Measurements from ENCODE around the gene APH1B.
A peak's percentile ranks its signal among the peaks of the same experiment; 100 is the strongest.
"Not testable (repeated sequence)": the region's sequence is repeated elsewhere in the genome, so short reads cannot be mapped to it uniquely, and the experiment has no call there.

The APH1B gene

DNA sequence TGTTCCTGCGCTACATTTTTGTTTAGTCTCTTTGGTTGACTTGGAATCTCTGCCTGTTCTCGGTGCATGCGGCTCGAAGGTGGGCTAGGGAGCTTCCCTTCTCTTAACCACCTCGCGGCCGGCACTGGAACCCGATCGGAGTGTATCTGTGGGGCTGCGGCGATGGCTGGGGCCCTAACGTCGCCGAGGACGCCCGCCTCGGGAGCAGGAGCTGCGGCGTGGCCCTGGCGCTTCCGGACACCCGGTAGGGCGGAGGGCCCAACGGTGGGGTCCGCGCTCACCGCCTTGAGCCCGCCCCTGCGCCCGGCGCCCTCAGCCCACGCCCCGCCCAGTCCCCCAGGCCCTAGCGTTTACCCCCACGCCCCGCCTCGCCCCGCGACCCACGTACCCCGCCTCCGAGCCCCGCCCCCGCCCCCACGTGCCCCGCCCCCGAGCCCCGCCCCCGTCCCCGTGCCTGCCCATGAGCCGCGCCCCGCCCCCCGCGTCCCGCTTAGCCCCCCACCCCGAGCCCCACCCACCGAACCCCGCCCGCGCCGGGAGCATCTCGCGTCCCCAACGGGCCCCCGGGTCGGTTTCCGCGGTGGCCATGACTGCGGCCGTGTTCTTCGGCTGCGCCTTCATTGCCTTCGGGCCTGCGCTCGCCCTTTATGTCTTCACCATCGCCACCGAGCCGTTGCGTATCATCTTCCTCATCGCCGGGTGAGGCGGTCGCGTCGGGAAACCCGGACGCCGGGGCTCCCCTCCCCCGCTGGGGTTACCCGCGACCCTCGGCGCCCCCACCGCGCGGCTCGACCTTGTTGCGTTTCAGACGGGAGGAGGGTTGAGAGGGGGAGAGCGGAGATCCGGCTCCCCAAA, at the start of gene APH1B:
Gene APH1B (plus strand): TSS at position 568 of the 855 bp plus-strand sequence. CDS start 19 bp downstream, at position 587.
- Histone ChIP-seq H3K4me3 (ENCODE audit: low read depth, low read length) (peak within 1 kb of the TSS; percentile 89), H3K27me3 (ENCODE audit: control insufficient read depth, insufficient read depth, low read length) (peaks cover 14% of the 10 kb centered on the region; the same call in 1 of the 2 replicates), H3K4me1 (ENCODE audit: control insufficient read depth, insufficient read depth, low read length) (peaks cover 14% of the 10 kb centered on the region), H3K36me3 (ENCODE audit: control insufficient read depth, insufficient read depth, low read length) (peaks cover 9% of the 10 kb centered on the region), H3K27ac (ENCODE audit: low read depth, low read length) (peak within 1 kb of the TSS; percentile 44), H3K9me3 (ENCODE audit: control insufficient read depth, insufficient read depth, low read length) (peaks cover 6% of the 10 kb centered on the region; the same call in 1 of the 2 replicates), H3K9ac (ENCODE audit: low read depth, low read length) (peak within 1 kb of the TSS; percentile 75)

GRCh38 chr15:63227689-63228088, 49.7 kb upstream of the APH1B start:
- Histone ChIP-seq H3K27ac (ENCODE audit: low read depth, low read length) (no peak overlapping the region), H3K4me3 (ENCODE audit: low read depth, low read length) (no peak overlapping the region), H3K27me3 (ENCODE audit: control insufficient read depth, insufficient read depth, low read length) (no peaks in the 10 kb centered on the region), H3K9me3 (ENCODE audit: control insufficient read depth, insufficient read depth, low read length) (no peaks in the 10 kb centered on the region), H3K4me1 (ENCODE audit: control insufficient read depth, insufficient read depth, low read length) (peaks cover 6% of the 10 kb centered on the region; the same call in 1 of the 2 replicates), H3K9ac (ENCODE audit: low read depth, low read length) (no peak overlapping the region), H3K36me3 (ENCODE audit: control insufficient read depth, insufficient read depth, low read length) (no peaks in the 10 kb centered on the region)

DNA sequence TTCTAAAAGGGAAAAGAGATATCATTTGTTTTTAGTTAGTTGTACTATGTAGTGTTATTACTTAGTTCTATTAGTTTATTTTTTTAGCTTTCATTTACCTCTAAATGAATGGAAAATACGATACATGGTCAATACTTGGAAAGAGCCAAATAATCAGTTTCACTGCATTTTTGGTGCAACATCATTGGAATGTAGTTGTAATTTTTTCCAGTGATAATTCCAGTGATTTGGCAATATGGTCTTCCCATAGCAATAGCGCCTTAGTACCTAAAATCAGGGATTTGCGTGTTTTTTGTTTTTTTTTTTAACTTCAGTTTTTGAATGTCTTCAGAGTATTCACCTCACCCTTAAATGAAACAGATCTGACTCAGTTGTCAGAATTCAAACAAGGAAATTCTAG, 46.2 kb upstream of the APH1B start:
- Histone ChIP-seq H3K4me3 (ENCODE audit: low read depth, low read length) (no peak overlapping the region), H3K9me3 (ENCODE audit: control insufficient read depth, insufficient read depth, low read length) (no peaks in the 10 kb centered on the region), H3K4me1 (ENCODE audit: control insufficient read depth, insufficient read depth, low read length) (peaks cover 6% of the 10 kb centered on the region; the same call in 1 of the 2 replicates), H3K27me3 (ENCODE audit: control insufficient read depth, insufficient read depth, low read length) (no peaks in the 10 kb centered on the region), H3K27ac (ENCODE audit: low read depth, low read length) (no peak overlapping the region), H3K36me3 (ENCODE audit: control insufficient read depth, insufficient read depth, low read length) (no peaks in the 10 kb centered on the region), H3K9ac (ENCODE audit: low read depth, low read length) (no peak overlapping the region)

GRCh38 chr15:63231706-63232105, 45.7 kb upstream of the APH1B start:
- H3K27ac ChIP-seq (ENCODE audit: low read depth, low read length): no peak overlapping the region
- H3K4me1 ChIP-seq (ENCODE audit: control insufficient read depth, insufficient read depth, low read length): peaks cover 6% of the 10 kb centered on the region; the same call in 1 of the 2 replicates
- no peaks in the 10 kb centered on the region for H3K9me3 ChIP-seq (ENCODE audit: control insufficient read depth, insufficient read depth, low read length)
- no peaks in the 10 kb centered on the region for H3K36me3 ChIP-seq (ENCODE audit: control insufficient read depth, insufficient read depth, low read length)
- no peak overlapping the region for H3K9ac ChIP-seq (ENCODE audit: low read depth, low read length)
- H3K27me3 ChIP-seq (ENCODE audit: control insufficient read depth, insufficient read depth, low read length): no peaks in the 10 kb centered on the region
- no peak overlapping the region for H3K4me3 ChIP-seq (ENCODE audit: low read depth, low read length)

DNA sequence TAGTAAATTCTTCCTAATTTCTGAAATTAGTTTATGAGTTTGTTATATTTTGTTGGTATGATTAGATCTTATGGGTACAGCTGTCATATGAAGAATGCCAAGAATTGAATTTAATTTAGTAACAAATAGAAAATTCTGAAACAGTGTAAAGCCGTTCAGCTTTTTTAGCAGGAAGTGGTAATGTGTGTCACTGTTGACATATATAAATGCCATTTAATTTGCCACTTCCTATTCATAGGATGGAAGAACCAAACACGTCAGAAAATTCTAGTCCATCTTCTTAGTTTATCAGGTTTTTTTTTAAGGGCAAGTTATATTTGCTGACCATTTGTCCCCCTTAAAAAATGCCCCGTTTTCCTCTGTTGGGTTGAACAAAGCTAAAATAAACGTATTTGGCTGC, 45.0 kb upstream of the APH1B start:
- no peaks in the 10 kb centered on the region for H3K9me3 ChIP-seq (ENCODE audit: control insufficient read depth, insufficient read depth, low read length)
- no peak overlapping the region for H3K27ac ChIP-seq (ENCODE audit: low read depth, low read length)
- H3K36me3 ChIP-seq (ENCODE audit: control insufficient read depth, insufficient read depth, low read length): no peaks in the 10 kb centered on the region
- no peaks in the 10 kb centered on the region for H3K27me3 ChIP-seq (ENCODE audit: control insufficient read depth, insufficient read depth, low read length)
- no peak overlapping the region for H3K4me3 ChIP-seq (ENCODE audit: low read depth, low read length)
- peaks cover 6% of the 10 kb centered on the region; the same call in 1 of the 2 replicates for H3K4me1 ChIP-seq (ENCODE audit: control insufficient read depth, insufficient read depth, low read length)
- H3K9ac ChIP-seq (ENCODE audit: low read depth, low read length): no peak overlapping the region

- H3K4me1 ChIP-seq (ENCODE audit: control insufficient read depth, insufficient read depth, low read length): peaks cover 6% of the 10 kb centered on the region; the same call in 1 of the 2 replicates
- no peak overlapping the region for H3K4me3 ChIP-seq (ENCODE audit: low read depth, low read length)
- no peaks in the 10 kb centered on the region for H3K27me3 ChIP-seq (ENCODE audit: control insufficient read depth, insufficient read depth, low read length)
- H3K9me3 ChIP-seq (ENCODE audit: control insufficient read depth, insufficient read depth, low read length): no peaks in the 10 kb centered on the region
- no peak overlapping the region for H3K27ac ChIP-seq (ENCODE audit: low read depth, low read length)
- H3K36me3 ChIP-seq (ENCODE audit: control insufficient read depth, insufficient read depth, low read length): no peaks in the 10 kb centered on the region
- no peak overlapping the region for H3K9ac ChIP-seq (ENCODE audit: low read depth, low read length)
Observed at GRCh38 chr15:63232943-63233342, 44.5 kb upstream of the APH1B start.

DNA sequence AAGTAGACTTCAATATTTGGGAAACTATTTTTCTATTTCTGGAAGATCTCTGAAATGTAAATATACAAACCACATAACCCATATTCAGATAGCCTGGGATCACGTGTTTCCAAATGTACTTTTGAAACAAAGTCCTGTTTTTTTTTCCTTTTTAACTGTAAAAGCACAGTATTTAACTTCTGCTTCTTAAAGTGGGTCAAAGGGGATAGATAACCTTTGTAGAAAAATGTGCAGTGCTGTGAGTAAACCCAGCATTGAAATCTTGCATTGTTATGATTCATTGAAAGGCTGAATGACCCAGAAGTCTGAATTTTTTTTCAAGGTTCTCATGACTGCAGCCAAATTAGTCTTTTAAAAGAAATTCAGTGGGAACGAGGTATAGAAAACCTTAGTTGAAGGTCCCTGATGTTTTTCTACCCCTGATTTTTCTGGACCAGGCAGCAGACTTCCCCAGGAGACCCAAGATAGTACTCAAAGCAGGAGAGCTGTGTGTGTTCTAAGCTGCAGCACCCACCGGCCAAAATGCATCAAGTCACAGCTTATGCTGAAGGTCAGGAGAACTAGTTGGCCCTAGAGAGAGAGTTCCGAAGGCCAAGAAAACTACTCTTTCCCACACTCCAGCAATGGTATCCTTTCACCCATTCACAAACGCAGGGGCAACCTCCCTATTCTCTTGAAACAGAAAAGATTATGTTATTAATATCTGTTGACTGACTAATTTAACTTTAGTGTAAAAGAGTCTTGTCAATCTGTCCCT, 43.6 kb upstream of the APH1B start:
- peaks cover 6% of the 10 kb centered on the region; the same call in 1 of the 2 replicates for H3K4me1 ChIP-seq (ENCODE audit: control insufficient read depth, insufficient read depth, low read length)
- H3K4me3 ChIP-seq (ENCODE audit: low read depth, low read length): no peak overlapping the region
- H3K27ac ChIP-seq (ENCODE audit: low read depth, low read length): no peak overlapping the region

DNA sequence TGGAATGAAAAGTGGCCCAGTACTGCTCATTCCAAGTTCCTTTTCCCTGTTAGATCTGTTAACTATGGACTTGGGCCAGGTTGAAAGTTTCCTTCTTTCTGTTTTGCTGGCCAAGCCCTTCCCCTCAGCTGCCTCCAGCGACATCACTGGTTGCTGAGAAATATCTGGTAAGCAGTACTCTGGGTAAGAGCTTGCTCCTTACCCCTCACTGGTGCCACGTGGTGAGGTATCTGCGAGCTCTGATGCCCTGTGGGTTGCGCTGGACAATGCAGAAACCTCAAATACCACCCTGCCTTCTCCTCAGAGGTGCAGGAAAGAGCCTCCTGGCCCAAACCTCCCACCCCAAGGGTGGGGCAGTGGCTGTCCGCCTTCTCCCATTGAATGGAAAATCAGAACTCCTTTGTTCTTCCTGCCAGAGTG, 42.9 kb upstream of the APH1B start:
- Histone ChIP-seq H3K4me1 (ENCODE audit: control insufficient read depth, insufficient read depth, low read length) (peaks cover 6% of the 10 kb centered on the region; the same call in 1 of the 2 replicates), H3K36me3 (ENCODE audit: control insufficient read depth, insufficient read depth, low read length) (no peaks in the 10 kb centered on the region), H3K27me3 (ENCODE audit: control insufficient read depth, insufficient read depth, low read length) (no peaks in the 10 kb centered on the region), H3K27ac (ENCODE audit: low read depth, low read length) (no peak overlapping the region), H3K4me3 (ENCODE audit: low read depth, low read length) (no peak overlapping the region), H3K9me3 (ENCODE audit: control insufficient read depth, insufficient read depth, low read length) (no peaks in the 10 kb centered on the region), H3K9ac (ENCODE audit: low read depth, low read length) (no peak overlapping the region)

More for the DNA sequence above, 43.6 kb upstream of the APH1B start:
- H3K9ac ChIP-seq (ENCODE audit: low read depth, low read length): no peak overlapping the region
- H3K36me3 ChIP-seq (ENCODE audit: control insufficient read depth, insufficient read depth, low read length): no peaks in the 10 kb centered on the region
- no peaks in the 10 kb centered on the region for H3K9me3 ChIP-seq (ENCODE audit: control insufficient read depth, insufficient read depth, low read length)
- no peaks in the 10 kb centered on the region for H3K27me3 ChIP-seq (ENCODE audit: control insufficient read depth, insufficient read depth, low read length)

- no peaks in the 10 kb centered on the region for H3K36me3 ChIP-seq (ENCODE audit: control insufficient read depth, insufficient read depth, low read length)
- no peak overlapping the region for H3K4me3 ChIP-seq (ENCODE audit: low read depth, low read length)
- H3K9me3 ChIP-seq (ENCODE audit: control insufficient read depth, insufficient read depth, low read length): no peaks in the 10 kb centered on the region
- H3K4me1 ChIP-seq (ENCODE audit: control insufficient read depth, insufficient read depth, low read length): peaks cover 6% of the 10 kb centered on the region; the same call in 1 of the 2 replicates
- H3K27ac ChIP-seq (ENCODE audit: low read depth, low read length): no peak overlapping the region
- H3K9ac ChIP-seq (ENCODE audit: low read depth, low read length): no peak overlapping the region
- H3K27me3 ChIP-seq (ENCODE audit: control insufficient read depth, insufficient read depth, low read length): no peaks in the 10 kb centered on the region
Observed at GRCh38 chr15:63236272-63236671, 41.1 kb upstream of the APH1B start.

GRCh38 chr15:63237086-63237485, 40.3 kb upstream of the APH1B start:
- H3K4me1 ChIP-seq (ENCODE audit: control insufficient read depth, insufficient read depth, low read length); H3K9me3 ChIP-seq (ENCODE audit: control insufficient read depth, insufficient read depth, low read length); H3K4me3 ChIP-seq (ENCODE audit: low read depth, low read length); H3K27me3 ChIP-seq (ENCODE audit: control insufficient read depth, insufficient read depth, low read length); H3K27ac ChIP-seq (ENCODE audit: low read depth, low read length); H3K36me3 ChIP-seq (ENCODE audit: control insufficient read depth, insufficient read depth, low read length); H3K9ac ChIP-seq (ENCODE audit: low read depth, low read length): not testable (repeated sequence)

DNA sequence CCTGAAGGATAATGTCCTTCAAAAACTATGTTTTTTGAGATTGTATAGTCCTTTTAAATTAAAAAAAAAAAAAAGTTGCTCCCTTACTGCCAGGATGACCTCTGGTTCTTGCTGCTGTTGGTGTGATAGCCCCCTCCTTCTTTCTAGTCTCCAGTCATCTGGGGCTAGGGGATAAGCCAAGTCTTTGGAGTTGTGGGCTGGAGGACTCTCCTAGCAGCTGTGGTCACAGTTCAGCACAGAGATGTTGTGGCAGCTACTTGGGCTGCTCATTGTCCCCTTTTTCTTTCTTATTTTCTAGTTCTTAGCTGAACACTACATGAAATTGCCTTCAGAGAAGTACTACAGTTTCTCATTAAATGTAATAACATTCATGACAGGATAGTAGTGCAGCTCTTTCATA, 39.2 kb upstream of the APH1B start:
- Histone ChIP-seq H3K4me3 (ENCODE audit: low read depth, low read length) (no peak overlapping the region), H3K27ac (ENCODE audit: low read depth, low read length) (no peak overlapping the region), H3K9me3 (ENCODE audit: control insufficient read depth, insufficient read depth, low read length) (no peaks in the 10 kb centered on the region), H3K36me3 (ENCODE audit: control insufficient read depth, insufficient read depth, low read length) (no peaks in the 10 kb centered on the region), H3K4me1 (ENCODE audit: control insufficient read depth, insufficient read depth, low read length) (no peaks in the 10 kb centered on the region), H3K27me3 (ENCODE audit: control insufficient read depth, insufficient read depth, low read length) (no peaks in the 10 kb centered on the region), H3K9ac (ENCODE audit: low read depth, low read length) (no peak overlapping the region)

Measured in HUES48 (cell line).